ENCODE results near the gene DIPK1A.

- no peak for TF ChIP-seq EZH2 (IDR thresholded peaks at IDR 0.05; ENCODE audit: insufficient read depth, low read length)
- no peak for TF ChIP-seq CTCF (IDR thresholded peaks at IDR 0.05; ENCODE audit: insufficient read depth, low read depth, low read length)
These were observed 30.8 kb upstream of the DIPK1A start for GRCh38 chr1:92992054-92992453.
